PFSK-1 (cell line): ENCODE measurements around the gene DOLK.

ENCODE experiments used
- POLR2AphosphoS5 ChIP-seq: IDR thresholded peaks from 2 replicates; pipeline ENCODE4 v1.6.1; 2012; ENCODE audit warnings: low read depth, mild to moderate bottlenecking, control low read depth, low read length, moderate library complexity
- REST ChIP-seq, 2 experiments: IDR thresholded peaks; 2 replicates each; pipeline versions ENCODE4 v1.6.1 to v1.8.0; 2011 to 2012; ENCODE audit warnings: low read depth in 2 of 2, low read length in 2 of 2, control low read depth in 1 of 2, inconsistent platforms in 1 of 2, mild to moderate bottlenecking in 1 of 2, moderate library complexity in 1 of 2; ENCODE audit not compliant: insufficient read depth in 1 of 2

- TF ChIP-seq POLR2AphosphoS5 (no peak), REST (IDR thresholded peaks at IDR 0.05; ENCODE audit: insufficient read depth in 1 of 2, low read depth in 2 of 2, low read length in 2 of 2) (no peak)
Observed at GRCh38 chr9:128918921-128919320, 28.5 kb downstream of the DOLK start.
